ENCODE measurements around the gene ICA1L. TPM values are rescaled to one million over a fixed set of nuclear protein-coding genes. Genes with fewer than 3 reads are reported as not detected.

The ICA1L gene
- polyA plus RNA-seq, 1 of the 3 experiments (the other 2 are of a cell fraction) = 3.7 TPM

GRCh38 chr2:202752071-202752470, 119.5 kb downstream of the ICA1L start:
- Histone ChIP-seq H3K4me2 (no peak overlapping the region), H4K20me1 (ENCODE audit: insufficient read depth) (no peaks in the 10 kb centered on the region), H3K27me3 (ENCODE audit: insufficient read depth) (no peaks in the 10 kb centered on the region), H3K36me3 (replicated peaks in 1 of 2; ENCODE audit: control insufficient read depth in 1 of 2, insufficient read depth in 2 of 2, low read length in 1 of 2) (peaks cover 0 to under 1% of the 10 kb centered on the region in 2 experiments), H3K4me1 (ENCODE audit: control insufficient read depth in 1 of 2, insufficient read depth in 2 of 2, low read depth in 1 of 2, low read length in 1 of 2) (no peaks in the 10 kb centered on the region), H3K4me3 (ENCODE audit: low read depth in 2 of 2, low read length in 1 of 2) (no peak overlapping the region), H3K79me2 (ENCODE audit: insufficient read depth) (no peaks in the 10 kb centered on the region), H3K27ac (ENCODE audit: low read depth in 2 of 2, low read length in 1 of 2) (no peak overlapping the region), H3F3A (replicated peaks; ENCODE audit: insufficient read depth) (peaks cover 4% of the 10 kb centered on the region), H2AFZ (ENCODE audit: low read depth) (no peak overlapping the region), H3K9me2 (no peaks in the 10 kb centered on the region), H3K9me3 (no peaks in the 10 kb centered on the region), H3K9ac (no peak overlapping the region)
- CTCF ChIA-PET = no interaction called here
- TF ChIP-seq EP300 (IDR thresholded peaks at IDR 0.05; ENCODE audit: borderline replicate concordance in 1 of 2, low read depth in 1 of 2, low read length in 1 of 2) (no peak), ZBTB33 (IDR thresholded peaks at IDR 0.05; ENCODE audit: borderline replicate concordance, low read depth) (no peak)
- no peak for DNase-seq
- 90% methylated on average over 2 of the region's 2 CpGs for WGBS (ENCODE audit: low lambda C conversion rate)
- POLR2A ChIA-PET = no interaction called here

- H3K9me3 ChIP-seq = no peaks in the 10 kb centered on the region
- no peak overlapping the region for H3K4me3 ChIP-seq (ENCODE audit: low read depth in 2 of 2, low read length in 1 of 2)
- no peak overlapping the region for H3K4me2 ChIP-seq
- no peaks in the 10 kb centered on the region for H3K4me1 ChIP-seq (ENCODE audit: control insufficient read depth in 1 of 2, insufficient read depth in 2 of 2, low read depth in 1 of 2, low read length in 1 of 2)
- H3K9ac ChIP-seq = no peak overlapping the region
- DNase-seq = no peak
- H4K20me1 ChIP-seq (ENCODE audit: insufficient read depth) = no peaks in the 10 kb centered on the region
- ChIA-PET CTCF (no interaction called here), POLR2A (no interaction called here)
- 98% methylated on average over 3 of the region's 3 CpGs for WGBS (ENCODE audit: low lambda C conversion rate)
- no peak overlapping the region for H3K27ac ChIP-seq (ENCODE audit: low read depth in 2 of 2, low read length in 1 of 2)
- TF ChIP-seq GATA2 (CRISPR knock-in tag; IDR thresholded peaks at IDR 0.05) (no peak), CTCF (IDR thresholded peaks at IDR 0.05) (no peak), ZBTB33 (IDR thresholded peaks at IDR 0.05; ENCODE audit: borderline replicate concordance, low read depth) (no peak), USF1 (IDR thresholded peaks at IDR 0.05; ENCODE audit: borderline replicate concordance, low read depth) (no peak), POLR2AphosphoS5 (IDR thresholded peaks at IDR 0.05; ENCODE audit: low read depth, low read length) (no peak), RAD21 (IDR thresholded peaks at IDR 0.05; ENCODE audit: low read length) (no peak), FOXM1 (IDR thresholded peaks at IDR 0.05; ENCODE audit: low read depth) (no peak), MEF2A (IDR thresholded peaks at IDR 0.05; ENCODE audit: borderline replicate concordance, low read depth) (no peak), CHD2 (IDR thresholded peaks at IDR 0.05; ENCODE audit: low read length, partially characterized antibody) (no peak), EZH2phosphoT487 (IDR thresholded peaks at IDR 0.05; ENCODE audit: borderline replicate concordance, low read depth) (no peak), GABPA (IDR thresholded peaks at IDR 0.05; ENCODE audit: low read depth) (no peak), FOSL2 (IDR thresholded peaks at IDR 0.05; ENCODE audit: borderline replicate concordance, low read depth) (no peak), TEAD4 (IDR thresholded peaks at IDR 0.05; ENCODE audit: borderline replicate concordance, insufficient read depth) (no peak), RCOR1 (IDR thresholded peaks at IDR 0.05; ENCODE audit: low read length) (no peak)
- TF ChIP-seq, protein P1, sequence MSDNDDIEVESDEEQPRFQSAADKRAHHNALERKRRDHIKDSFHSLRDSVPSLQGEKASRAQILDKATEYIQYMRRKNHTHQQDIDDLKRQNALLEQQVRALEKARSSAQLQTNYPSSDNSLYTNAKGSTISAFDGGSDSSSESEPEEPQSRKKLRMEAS (IDR thresholded peaks at IDR 0.05; ENCODE audit: low read depth) = no peak
- no peaks in the 10 kb centered on the region for H3K27me3 ChIP-seq (ENCODE audit: insufficient read depth)
- no peaks in the 10 kb centered on the region for H3K79me2 ChIP-seq (ENCODE audit: insufficient read depth)
- no peaks in the 10 kb centered on the region for H3K36me3 ChIP-seq (replicated peaks in 1 of 2; ENCODE audit: control insufficient read depth in 1 of 2, insufficient read depth in 2 of 2, low read length in 1 of 2)
- H2AFZ ChIP-seq (ENCODE audit: low read depth) = no peak overlapping the region
- H3K9me2 ChIP-seq = no peaks in the 10 kb centered on the region
- peaks cover 4% of the 10 kb centered on the region for H3F3A ChIP-seq (replicated peaks; ENCODE audit: insufficient read depth)
Observed at GRCh38 chr2:202750763-202751427, 120.7 kb downstream of the ICA1L start.
